ENCODE data around the gene MAGI2.

DNA sequence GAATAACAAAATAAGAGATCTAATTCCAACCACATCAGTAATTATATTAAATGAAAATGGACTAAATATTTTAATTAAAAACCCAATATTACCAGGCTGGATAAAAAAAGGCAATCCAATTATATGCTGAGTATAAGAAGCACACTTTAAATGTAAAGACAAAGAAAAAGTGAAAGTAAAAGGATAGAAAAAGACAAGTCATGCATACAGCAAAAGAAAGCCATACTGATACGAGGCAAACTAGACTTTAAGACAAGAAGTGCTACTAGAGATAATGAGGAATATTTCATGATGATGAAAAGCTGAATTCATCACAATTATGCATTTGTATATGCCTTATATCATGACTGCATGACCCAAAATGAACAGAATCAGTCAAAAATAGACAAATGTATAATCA is 1026.3 kb downstream of the MAGI2 start:
- TF ChIP-seq, protein P1, sequence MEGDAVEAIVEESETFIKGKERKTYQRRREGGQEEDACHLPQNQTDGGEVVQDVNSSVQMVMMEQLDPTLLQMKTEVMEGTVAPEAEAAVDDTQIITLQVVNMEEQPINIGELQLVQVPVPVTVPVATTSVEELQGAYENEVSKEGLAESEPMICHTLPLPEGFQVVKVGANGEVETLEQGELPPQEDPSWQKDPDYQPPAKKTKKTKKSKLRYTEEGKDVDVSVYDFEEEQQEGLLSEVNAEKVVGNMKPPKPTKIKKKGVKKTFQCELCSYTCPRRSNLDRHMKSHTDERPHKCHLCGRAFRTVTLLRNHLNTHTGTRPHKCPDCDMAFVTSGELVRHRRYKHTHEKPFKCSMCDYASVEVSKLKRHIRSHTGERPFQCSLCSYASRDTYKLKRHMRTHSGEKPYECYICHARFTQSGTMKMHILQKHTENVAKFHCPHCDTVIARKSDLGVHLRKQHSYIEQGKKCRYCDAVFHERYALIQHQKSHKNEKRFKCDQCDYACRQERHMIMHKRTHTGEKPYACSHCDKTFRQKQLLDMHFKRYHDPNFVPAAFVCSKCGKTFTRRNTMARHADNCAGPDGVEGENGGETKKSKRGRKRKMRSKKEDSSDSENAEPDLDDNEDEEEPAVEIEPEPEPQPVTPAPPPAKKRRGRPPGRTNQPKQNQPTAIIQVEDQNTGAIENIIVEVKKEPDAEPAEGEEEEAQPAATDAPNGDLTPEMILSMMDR (IDR thresholded peaks at IDR 0.05), result no peak
- TF ChIP-seq EP300 (IDR thresholded peaks at IDR 0.05), result no peak

Data from suprapubic skin (tissue), 3 donors.